GM06990 (cell line): ENCODE measurements around the gene PAN3.

Source experiments
- DNase-seq: peaks from one replicate; pipeline ENCODE4 v3.0.0-alpha.2; 2011; ENCODE audit not compliant: insufficient read length; ENCODE audit errors: extremely low read depth
- H3K27me3 ChIP-seq: replicated peaks from 2 replicates; pipeline ENCODE4 v1.6.0; 2011; ENCODE audit warnings: low read length; ENCODE audit not compliant: control insufficient read depth, insufficient read depth
- H3K36me3 ChIP-seq: 2 replicates; pipeline ENCODE4 v1.5.1; 2011; ENCODE audit warnings: low read length; ENCODE audit not compliant: control insufficient read depth, insufficient read depth
- H3K4me3 ChIP-seq: replicated peaks from 2 replicates; pipeline ENCODE4 v1.5.1; 2011; ENCODE audit warnings: low read depth, mild to moderate bottlenecking, control low read depth, low read length
- CTCF ChIP-seq: IDR thresholded peaks from 2 replicates; pipeline ENCODE4 v1.5.1; 2011; ENCODE audit warnings: low read length, control low read depth, mild to moderate bottlenecking, inconsistent platforms; ENCODE audit not compliant: insufficient read depth, poor library complexity, severe bottlenecking

Gene PAN3

GRCh38 chr13:28250542-28250941 lies 112.2 kb downstream of the PAN3 start:
- no peaks in the 10 kb centered on the region for H3K27me3 ChIP-seq
- H3K36me3 ChIP-seq: no peaks in the 10 kb centered on the region; the same call in 1 of the 2 replicates
- no peak for TF ChIP-seq CTCF
- no peak for DNase-seq
- H3K4me3 ChIP-seq: no peak overlapping the region

GRCh38 chr13:28251466-28251865 lies 113.1 kb downstream of the PAN3 start:
- DNase-seq: no peak
- Histone ChIP-seq H3K4me3 (no peak overlapping the region), H3K36me3 (no peaks in the 10 kb centered on the region; the same call in 1 of the 2 replicates), H3K27me3 (no peaks in the 10 kb centered on the region)
- TF ChIP-seq CTCF: no peak

GRCh38 chr13:28252547-28252946 lies 114.2 kb downstream of the PAN3 start:
- Histone ChIP-seq H3K27me3 (no peaks in the 10 kb centered on the region), H3K4me3 (no peak overlapping the region), H3K36me3 (no peaks in the 10 kb centered on the region; the same call in 1 of the 2 replicates)
- no peak for DNase-seq
- TF ChIP-seq CTCF: no peak

GRCh38 chr13:28257305-28257704 lies 119.0 kb downstream of the PAN3 start:
- H3K36me3 ChIP-seq: peaks cover 2% of the 10 kb centered on the region; the same call in 1 of the 2 replicates
- no peak overlapping the region for H3K4me3 ChIP-seq
- no peak for DNase-seq
- no peak for TF ChIP-seq CTCF
- no peaks in the 10 kb centered on the region for H3K27me3 ChIP-seq

GRCh38 chr13:28258417-28258816 lies 120.1 kb downstream of the PAN3 start:
- H3K27me3 ChIP-seq: no peaks in the 10 kb centered on the region
- no peak for TF ChIP-seq CTCF
- no peak overlapping the region for H3K4me3 ChIP-seq
- no peak for DNase-seq
- peaks cover 2% of the 10 kb centered on the region; the same call in 1 of the 2 replicates for H3K36me3 ChIP-seq

GRCh38 chr13:28267497-28267896 lies 129.2 kb downstream of the PAN3 start:
- Histone ChIP-seq H3K36me3 (peaks cover 5% of the 10 kb centered on the region), H3K27me3 (no peaks in the 10 kb centered on the region), H3K4me3 (no peak overlapping the region)
- no peak for TF ChIP-seq CTCF
- DNase-seq: no peak
